HEK293T (cell line): Measurements from ENCODE around the gene KRTCAP3.

ENCODE experiments used
- ELF4 ChIP-seq: fragments of 450-650 bp; IDR thresholded peaks from 2 replicates; pipeline ENCODE4 v1.6.1; 2017; ENCODE audit warnings: antibody characterized with exemption
- FOXA1 ChIP-seq: fragments of 450-650 bp; IDR thresholded peaks from 2 replicates; pipeline ENCODE4 v1.6.1; 2016; ENCODE audit warnings: mild to moderate bottlenecking
- FOXK2 ChIP-seq: fragments of 450-650 bp; IDR thresholded peaks from 2 replicates; pipeline ENCODE4 v1.6.1; 2016; ENCODE audit warnings: mild to moderate bottlenecking
- FOXM1 ChIP-seq: fragments of 450-650 bp; IDR thresholded peaks from 2 replicates; pipeline ENCODE4 v1.6.1; 2017; ENCODE audit warnings: mild to moderate bottlenecking, borderline replicate concordance
- LEF1 ChIP-seq: fragments of 450-650 bp; IDR thresholded peaks from 2 replicates; pipeline ENCODE4 v1.6.1; 2017; ENCODE audit warnings: mild to moderate bottlenecking, borderline replicate concordance
- NFRKB ChIP-seq: fragments of 450-650 bp; IDR thresholded peaks from 2 replicates; pipeline ENCODE4 v1.6.1; 2016; ENCODE audit warnings: mild to moderate bottlenecking, moderate library complexity
- SP1 ChIP-seq: fragments of 450-650 bp; IDR thresholded peaks from 2 replicates; pipeline ENCODE4 v1.6.1; 2017

GRCh38 chr2:27422958-27423357, 19.2 kb upstream of the KRTCAP3 start:
- TF ChIP-seq FOXM1 (no peak), FOXK2 (no peak), ELF4 (no peak), SP1 (no peak), LEF1 (no peak), NFRKB (no peak), FOXA1 (no peak)
